SHP77 treated with DMSO at 0.1 percent for 48 hours (cell line): ENCODE measurements around the gene NETO1.

ENCODE experiments used
- DNase-seq: peaks from one replicate; lab custom pipeline; 2025; lab: John Stamatoyannopoulos, UW

NETO1 gene, protein sequence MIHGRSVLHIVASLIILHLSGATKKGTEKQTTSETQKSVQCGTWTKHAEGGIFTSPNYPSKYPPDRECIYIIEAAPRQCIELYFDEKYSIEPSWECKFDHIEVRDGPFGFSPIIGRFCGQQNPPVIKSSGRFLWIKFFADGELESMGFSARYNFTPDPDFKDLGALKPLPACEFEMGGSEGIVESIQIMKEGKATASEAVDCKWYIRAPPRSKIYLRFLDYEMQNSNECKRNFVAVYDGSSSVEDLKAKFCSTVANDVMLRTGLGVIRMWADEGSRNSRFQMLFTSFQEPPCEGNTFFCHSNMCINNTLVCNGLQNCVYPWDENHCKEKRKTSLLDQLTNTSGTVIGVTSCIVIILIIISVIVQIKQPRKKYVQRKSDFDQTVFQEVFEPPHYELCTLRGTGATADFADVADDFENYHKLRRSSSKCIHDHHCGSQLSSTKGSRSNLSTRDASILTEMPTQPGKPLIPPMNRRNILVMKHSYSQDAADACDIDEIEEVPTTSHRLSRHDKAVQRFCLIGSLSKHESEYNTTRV

DNA sequence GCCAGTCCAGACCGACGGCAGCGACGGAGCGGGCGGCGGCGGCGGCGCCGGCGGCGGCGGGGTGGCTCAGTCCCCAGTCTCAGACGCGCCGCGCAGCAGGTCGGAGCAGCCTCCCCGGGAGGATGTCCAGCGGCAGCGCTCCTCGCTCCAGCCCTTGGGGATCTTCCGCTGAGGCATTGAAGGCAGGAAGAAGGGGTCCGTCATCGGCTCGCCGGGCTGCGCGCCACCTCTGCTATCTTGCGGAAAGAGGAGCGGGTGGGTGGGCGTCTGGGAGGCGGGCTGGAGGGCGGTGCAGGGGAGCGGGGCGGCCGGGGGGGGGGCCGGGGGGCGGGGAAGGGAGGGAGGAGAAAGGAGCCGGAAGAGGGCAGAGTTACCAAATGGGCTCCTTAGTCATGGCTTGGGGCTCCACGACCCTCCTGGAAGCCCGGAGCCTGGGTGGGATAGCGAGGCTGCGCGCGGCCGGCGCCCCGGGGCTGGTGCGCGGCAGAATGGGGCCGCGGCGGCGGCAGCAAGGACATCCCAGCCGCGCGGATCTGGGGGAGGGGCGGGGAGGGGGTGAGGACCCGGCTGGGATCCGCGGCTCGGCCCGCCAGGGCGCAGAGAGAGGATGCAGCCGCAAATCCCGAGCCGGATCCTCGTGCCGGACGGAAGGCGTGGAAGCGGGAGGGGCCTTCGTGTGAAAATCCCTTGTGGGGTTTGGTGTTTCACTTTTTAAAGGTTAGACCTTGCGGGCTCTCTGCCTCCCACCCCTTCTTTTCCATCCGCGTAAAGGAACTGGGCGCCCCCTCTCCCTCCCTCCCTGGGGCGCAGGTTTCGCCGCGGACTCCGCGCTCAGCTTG lies at the start of gene NETO1:
Gene NETO1 (minus strand): TSS at position 242 of the 839 bp plus-strand sequence. CDS start 696 bp downstream, outside the sequence.
- no peak for DNase-seq

DNA sequence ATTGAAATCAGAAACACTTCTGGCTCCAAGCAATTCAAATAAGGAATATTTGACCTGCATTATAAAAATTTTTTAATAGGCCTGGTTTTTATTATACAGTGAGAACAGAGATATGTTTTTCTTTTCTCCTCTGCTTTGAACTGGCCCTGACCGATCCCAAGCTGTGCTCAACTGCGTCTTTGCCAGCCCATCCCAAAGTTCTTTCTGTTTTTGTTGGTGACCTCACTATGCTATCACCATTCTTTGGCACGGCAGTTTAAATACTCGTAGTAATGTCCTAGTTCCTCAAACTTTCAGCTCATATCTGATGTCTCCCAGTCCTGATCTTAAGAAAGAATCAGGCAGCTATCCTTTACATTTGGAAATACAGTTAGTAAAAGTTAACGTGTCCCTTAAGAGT lies 42.3 kb upstream of the NETO1 start:
- no peak for DNase-seq

DNA sequence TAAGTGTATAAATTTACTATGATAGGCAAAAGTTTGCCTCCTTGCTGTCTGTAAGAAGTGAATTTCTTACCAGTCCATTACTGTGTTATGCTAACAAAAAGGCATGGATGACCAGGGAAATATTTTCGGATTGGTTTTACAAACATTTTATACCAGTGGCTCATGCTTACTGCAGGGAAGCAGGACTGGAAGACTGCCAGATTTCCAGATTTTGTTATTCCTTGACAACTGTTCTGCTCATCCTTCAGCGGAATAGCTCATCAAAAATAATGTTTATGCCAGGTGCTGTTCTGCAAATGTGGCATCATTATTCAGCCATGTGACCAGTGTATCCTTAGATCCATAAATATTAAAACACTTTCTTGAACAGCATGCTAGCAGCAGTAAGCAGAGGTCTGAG lies 40.4 kb upstream of the NETO1 start:
- no peak for DNase-seq

DNA sequence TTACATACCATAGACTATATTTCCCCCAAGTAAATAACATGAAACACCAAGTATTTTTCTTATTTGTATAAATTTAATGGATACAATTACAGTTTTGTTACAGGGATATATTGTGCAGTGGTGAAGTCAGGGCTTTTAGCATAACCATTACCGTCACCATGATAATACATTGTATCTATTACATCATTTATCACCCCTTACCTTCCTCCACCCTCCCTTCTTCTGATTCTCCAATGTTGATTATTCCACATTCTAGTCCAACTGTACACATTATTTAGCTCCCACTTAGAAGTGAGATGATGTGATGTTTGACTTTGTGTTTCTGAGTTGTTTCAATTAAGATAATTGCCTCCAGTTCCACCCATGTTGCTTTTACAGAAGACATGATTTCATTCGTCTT lies 35.2 kb upstream of the NETO1 start:
- no peak for DNase-seq

DNA sequence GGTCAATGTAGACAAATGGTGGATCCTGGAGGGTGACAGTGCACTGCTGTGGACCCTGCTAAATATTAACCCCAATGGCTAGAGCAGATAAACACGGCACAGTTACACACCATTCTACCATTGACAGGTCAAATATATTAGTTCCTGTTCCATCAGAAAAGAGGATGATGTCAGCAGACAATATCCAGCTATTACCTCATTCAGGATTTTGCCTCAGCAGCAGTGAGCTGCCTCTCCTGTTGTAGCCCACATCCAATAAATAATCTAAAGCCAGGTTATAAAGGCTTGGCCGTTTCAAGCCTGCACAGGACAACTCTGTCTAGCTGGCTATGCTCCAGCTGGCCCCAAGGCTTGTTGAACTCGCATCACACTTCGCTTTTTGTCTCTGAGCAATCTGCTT lies 31.6 kb upstream of the NETO1 start:
- peak; percentile 30 for DNase-seq

DNA sequence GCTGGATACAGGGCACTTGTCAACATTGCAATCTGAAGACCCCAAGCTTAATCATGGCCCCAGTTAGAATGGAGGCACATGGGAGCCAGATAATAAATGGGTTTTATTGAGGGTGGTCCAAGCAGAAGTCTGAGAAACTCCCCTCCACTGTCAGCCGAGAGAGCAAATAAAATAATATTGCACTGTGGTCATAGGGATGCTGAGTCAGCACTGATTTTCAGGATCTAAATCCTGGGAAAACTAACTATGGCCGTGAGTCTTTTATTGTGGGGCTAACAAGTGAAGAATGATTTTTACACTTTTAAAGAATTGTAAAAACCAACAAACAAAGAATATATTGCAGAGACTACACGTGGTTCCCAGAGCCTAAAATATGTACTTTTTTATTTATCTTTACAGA lies 31.1 kb upstream of the NETO1 start:
- DNase-seq: no peak

DNA sequence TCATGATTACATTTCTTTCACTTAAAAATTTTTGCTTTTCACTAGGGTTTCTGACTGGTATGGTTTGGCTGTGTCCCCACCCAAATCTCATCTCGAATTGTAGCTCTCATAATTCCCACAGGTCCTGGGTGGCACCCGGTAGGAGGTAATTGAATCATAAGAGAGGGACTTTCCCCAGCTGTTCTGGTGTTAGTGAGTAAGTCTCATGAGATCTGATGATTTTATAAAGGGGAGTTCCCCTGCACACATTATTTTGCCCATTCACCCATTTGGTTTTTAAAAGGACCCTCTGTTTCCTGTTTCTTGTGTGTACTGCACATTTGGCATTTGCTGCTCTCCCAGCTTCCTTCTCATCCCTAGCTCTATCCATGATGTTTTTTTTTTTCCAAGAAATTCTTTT lies 27.8 kb upstream of the NETO1 start:
- DNase-seq: no peak

DNA sequence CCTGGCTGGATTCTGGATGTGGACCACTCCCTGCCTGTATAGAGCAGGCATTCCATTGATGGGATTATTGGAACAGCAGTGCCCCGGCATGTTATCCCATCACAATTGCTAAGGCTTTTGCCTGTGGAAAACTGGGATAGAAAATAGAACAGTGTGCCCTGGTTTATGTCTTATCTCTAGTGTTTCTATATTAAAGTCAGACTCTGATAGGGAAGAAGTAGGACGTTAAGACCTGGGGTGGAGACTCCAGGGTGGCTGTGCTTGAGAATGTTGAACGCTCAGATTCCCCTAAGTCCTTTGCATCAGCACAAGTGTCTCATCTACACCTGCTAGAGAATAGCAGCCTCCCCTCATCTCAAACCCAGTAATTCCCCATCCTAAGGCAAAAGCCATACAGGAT lies 10.8 kb upstream of the NETO1 start:
- no peak for DNase-seq

DNA sequence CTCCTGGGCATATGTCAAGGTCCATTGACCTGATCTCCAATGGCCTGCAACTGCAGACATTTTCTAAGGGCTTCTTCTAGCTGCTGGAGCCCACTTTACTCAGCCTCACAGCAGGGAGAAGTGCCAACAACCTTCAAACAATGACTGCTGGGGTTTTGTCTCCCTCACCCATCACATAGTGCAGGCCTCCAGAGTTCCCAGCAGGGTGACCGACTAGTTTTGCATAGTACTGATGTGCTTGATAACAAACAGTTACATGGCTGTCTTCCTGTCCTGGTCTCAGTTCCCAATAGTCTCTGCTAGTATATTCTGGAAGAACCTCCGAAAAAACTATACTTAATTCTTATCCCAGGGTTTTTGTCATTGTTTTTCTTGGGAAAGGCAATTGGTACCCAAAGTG lies 10.4 kb upstream of the NETO1 start:
- DNase-seq: no peak

DNA sequence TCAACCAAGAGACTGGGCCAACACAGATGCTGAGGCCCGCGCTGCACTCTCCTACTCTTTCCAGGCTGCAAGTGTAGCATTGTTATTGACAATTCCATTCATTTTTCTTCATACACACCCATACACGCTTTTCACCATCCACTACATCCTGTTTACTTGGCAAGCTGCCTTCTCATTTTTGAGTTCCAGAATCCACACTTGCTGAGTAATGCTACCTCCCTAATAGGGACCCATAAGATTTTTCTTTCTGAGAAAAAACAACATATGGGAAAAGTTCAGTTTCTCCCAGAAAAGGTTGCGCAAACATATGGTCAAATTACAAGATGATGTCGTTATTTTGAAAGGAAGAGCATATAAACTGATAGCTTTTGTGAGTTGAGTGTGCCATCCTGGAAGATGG lies 3.3 kb upstream of the NETO1 start:
- DNase-seq: no peak

DNA sequence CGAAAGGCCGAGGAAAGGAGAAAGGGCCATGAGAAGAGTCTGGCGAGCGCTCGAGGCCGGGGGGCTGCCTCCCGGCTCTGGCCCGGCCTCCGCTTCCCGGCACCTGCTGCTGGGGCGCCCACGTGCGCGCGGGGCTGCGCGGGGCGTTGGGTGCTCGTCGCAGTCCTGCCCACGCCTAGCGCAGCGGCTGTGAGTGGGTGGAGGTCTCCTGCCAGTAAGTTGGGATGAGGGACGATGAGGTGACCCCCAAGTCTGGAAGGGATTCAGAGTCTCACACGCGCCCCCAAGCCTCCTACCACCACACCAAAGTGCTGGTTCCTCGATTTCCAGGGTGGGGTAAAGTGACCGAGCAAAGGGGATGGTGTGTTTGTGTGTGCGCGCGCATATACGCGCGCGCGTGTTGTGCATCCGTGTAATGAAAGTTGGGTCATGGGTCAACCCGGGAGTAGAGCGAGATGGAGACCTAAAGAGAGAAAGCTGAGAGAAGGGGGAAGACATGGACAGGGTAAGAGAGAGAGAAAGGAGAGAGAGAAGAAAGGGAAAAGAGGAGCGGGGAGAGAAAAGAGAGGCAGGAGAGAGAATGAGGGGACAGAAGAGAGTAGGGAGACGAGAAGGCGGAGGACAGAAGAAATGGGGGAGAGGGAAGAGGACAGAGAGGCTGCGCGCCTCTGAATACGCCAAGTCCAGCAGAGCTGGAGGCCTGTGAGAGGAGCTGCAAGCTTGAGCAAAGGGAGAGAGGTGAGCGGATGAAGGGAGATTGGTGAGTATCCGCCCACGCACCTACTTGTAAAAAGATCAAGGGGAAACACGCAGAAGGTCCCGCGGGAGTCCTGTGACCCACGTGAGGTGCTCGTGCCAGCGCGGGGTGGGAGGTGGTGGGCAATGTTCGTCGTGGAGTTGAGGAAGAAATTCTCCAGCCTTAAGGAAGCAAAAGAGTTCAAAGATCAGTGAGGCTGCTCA lies 1.7 kb upstream of the NETO1 start:
- DNase-seq: no peak

DNA sequence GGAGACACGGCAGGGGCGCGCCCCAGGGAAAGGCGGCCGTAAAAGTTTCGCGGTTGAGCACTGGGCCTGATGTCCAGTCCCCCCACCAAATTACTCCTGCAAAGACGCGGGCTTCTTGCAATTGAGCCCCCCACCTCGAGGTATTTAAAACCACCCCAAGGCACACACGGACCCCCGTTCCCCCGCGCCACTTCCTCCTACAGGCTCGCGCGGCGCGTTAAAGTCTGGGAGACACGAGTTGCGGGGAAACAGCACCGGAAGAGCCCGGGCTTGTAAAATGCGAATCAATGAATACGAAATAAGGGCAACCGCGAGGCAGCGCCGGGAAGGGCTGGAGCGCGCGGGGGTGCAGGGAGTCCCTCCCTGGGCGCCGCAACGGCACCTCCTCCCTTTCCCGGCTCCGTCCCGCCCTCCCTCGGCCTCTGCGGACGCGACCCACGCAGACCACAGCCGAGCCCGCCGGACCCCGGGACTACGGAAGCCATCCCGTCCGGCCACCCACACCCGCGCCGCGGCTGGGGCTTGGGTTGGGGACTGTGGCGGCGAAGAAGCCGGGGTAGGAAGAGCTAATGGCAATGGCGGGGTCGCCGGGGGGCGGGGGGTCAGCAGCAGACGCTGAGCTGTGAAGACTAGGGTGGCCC lies 918 bp upstream of the NETO1 start:
- DNase-seq: no peak

DNA sequence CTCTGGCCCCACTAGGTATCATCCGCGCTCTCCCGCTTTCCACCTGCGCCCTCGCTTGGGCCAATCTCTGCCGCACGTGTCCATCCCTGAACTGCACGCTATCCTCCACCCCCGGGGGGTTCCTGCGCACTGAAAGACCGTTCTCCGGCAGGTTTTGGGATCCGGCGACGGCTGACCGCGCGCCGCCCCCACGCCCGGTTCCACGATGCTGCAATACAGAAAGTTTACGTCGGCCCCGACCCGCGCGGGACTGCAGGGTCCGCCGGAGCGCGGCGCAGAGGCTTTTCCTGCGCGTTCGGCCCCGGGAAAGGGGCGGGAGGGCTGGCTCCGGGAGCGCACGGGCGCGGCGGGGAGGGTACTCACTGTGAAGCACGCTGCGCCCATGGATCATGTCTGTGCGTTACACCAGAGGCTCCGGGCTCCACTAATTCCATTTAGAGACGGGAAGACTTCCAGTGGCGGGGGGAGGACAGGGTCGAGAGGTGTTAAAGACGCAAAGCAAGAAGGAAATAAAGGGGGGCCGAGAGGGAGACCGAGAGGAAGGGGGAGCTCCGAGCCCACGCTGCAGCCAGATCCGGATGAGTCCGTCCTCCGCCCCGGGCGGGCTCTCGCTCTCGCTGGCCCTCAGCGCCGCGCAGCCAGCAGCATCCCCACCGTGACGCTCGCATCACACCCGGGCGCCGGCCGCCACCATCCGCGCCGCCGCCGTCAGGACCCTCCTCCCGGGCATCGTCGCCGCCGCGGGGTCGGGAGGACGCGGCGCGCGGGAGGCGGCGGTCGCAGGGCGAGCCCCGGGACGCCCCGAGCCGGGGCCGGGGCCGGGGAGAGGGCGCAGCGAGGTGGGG lies 664 bp downstream of the NETO1 start:
- DNase-seq: no peak

DNA sequence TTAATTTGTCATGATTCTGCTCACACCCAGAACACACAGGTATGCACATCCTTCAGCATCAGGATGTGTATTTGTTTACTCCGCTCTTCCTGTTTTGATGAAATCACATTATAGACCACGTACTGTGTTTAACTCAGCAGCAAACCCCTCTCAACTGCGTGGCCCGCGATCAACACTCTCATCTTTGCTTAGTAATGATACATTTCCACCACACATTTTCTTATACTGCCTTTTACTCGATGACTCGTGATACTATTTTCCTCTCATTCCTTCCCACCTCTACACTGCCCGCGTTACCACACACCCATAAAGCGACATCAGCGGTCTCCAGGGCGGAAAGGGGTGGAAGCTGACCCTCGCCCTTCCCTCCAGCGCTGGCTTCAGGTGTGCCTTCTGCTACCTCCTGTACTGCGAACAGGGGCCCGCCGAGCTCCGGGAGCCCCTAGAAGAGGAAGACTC lies 1.3 kb downstream of the NETO1 start:
- no peak for DNase-seq

DNA sequence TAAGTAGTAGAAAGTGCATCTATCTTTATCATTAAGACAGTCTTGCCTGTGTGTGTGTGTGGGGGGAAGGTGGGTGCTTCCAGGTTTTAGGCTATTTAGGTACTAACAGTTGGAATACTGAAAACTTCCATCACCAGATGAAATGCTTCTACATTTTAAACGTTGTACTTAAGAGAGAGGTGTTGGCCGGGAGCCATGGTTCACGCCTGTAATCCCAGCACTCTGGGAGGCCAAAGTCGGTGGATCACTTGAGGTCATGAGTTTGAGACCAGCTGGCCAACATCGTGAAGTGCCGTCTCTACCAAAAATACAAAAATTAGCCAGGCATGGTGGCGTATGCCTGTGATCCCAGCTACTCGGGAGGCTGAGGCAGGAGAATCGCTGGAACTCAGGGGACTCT lies 4.0 kb downstream of the NETO1 start:
- no peak for DNase-seq

DNA sequence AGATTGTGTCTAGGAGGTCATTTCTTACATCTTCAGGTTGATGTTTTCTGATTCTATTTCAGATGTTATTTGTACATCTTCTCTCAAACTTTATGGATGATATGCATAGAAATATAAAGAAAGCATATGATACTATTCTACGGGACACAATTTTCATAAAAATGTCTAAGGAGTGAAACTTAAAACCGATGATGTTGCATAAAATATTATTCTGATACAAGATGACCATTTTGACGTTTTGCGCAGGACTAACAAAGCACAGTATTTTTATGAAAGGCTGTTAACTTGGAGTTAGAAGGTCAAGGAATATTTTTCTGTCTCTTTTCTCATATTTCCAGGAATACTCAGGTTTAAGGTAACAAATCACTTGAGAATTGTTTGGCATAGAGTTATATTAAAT lies 8.7 kb downstream of the NETO1 start:
- no peak for DNase-seq

DNA sequence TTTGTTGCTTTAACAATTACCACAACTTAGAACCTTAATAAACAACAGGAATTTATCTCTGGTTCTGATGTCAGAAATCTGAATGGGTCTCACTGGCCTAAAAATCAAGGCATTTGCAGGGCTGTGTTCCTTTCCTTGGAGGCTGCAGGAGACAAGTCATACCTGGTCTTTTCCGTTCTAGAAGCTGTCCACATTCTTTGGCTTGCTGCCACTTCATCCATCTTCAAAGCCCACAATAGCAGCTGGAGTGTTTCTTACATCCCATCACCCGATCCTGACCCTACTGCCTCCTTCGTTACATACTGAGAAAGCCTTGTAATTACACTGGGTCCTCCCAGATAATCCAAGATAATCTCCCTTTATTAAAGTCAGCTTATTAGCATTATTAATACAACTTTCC lies 18.1 kb downstream of the NETO1 start:
- no peak for DNase-seq

DNA sequence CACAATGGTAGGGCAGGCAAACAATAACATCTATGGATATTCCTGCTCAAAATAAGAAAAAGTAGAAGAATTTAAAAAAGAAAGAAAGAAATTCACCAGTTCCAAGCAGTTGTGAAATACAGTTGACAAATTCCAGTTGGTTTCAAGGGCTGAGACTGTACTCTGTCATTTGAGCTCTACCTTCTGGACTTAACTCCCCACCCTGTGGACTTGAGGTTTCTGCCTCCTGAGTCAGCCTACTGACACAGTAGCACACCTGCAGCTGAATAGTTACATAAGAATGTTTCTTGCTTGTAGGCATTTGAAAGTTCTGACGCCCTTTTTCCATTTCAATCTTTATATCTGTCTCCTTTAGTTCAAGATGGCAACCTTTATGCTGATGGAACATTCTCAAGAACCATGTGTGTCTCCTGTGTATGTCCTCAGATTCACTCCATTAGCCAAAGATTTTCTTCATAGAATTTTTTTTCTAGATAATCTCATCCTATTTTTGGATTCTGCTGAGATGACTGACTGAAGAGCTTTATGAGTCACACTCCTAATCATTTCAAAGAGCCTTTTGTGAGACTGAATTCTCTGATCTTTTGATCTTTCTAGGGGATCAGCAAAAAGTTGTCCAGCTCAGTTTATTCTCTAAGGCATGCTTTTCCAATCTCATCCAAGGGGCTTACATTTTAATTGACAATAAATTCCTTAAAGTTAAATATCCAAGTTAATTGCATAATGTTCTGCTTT lies 19.1 kb downstream of the NETO1 start:
- DNase-seq: no peak

DNA sequence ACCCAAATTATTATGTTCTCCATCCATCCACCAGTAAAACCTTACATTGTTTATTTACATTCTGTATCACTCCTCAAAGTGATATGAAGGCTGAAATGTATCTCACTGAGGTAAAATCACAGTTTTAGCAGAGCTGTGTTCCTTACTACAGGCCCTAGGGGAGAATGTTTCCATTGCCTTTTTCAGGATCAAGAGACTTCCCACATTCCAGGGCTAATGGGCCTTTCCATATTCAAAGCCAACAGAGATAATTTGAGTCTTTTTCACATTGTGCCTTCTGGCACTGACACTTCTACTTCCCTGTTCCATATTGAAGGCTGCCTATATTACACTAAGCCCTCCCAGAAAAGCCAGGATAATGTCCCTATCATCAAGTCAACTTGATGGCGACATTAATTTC lies 20.0 kb downstream of the NETO1 start:
- DNase-seq: no peak
